Panc1 (cell line): ENCODE measurements around the gene CPT1B. TPM values are rescaled to one million over a fixed set of nuclear protein-coding genes. Genes with fewer than 3 reads are reported as not detected.
A peak's percentile ranks its signal among the peaks of the same experiment; 100 is the strongest.

Experiments used
- ATAC-seq: fragments of 200-7000 bp; cut with Tn5 transposase; 2 replicates; pipeline ENCODE4 v1.9.1; 2020; ENCODE audit warnings: mild to moderate bottlenecking, moderate library complexity
- BruUV-seq: library from RNA; stranded (reverse); fragments of 400-500 nt; replicated peaks from 2 replicates; lab custom pipeline; 2021; lab: Mats Ljungman, UMichigan
- CTCF ChIA-PET: fragments of 300-600 bp; sonication (Branson Sonifier 250); formaldehyde crosslinking; loops from one replicate; lab custom pipeline; 2022; ENCODE audit warnings: antibody characterized with exemption; lab: Charles Lee
- POLR2A ChIA-PET: fragments of 300-600 bp; sonication (Branson Sonifier 250); formaldehyde crosslinking; loops from one replicate; lab custom pipeline; 2022; ENCODE audit warnings: antibody characterized with exemption; lab: Charles Lee
- DNase-seq: peaks from one replicate; pipeline ENCODE4 v3.0.0-alpha.2; 2010; ENCODE audit warnings: low read depth, low spot score
- H3K27ac ChIP-seq: 2 replicates; pipeline ENCODE4 v1.5.1; 2011; ENCODE audit warnings: mild to moderate bottlenecking, low read length, inconsistent platforms
- H3K27me3 ChIP-seq: fragments of 200-500 bp; sonication (Bioruptor generic); 2 replicates; pipeline ENCODE4 v1.6.0; 2014; ENCODE audit warnings: low read length, inconsistent platforms; ENCODE audit not compliant: control insufficient read depth, insufficient read depth
- H3K36me3 ChIP-seq: fragments of 200-500 bp; sonication (Bioruptor generic); 2 replicates; pipeline ENCODE4 v1.5.1; 2014; ENCODE audit warnings: inconsistent platforms, mild to moderate bottlenecking, low read length, moderate library complexity; ENCODE audit not compliant: control insufficient read depth, insufficient read depth
- H3K4me1 ChIP-seq: 2 replicates; pipeline ENCODE4 v1.5.1; 2011; ENCODE audit warnings: inconsistent platforms, mild to moderate bottlenecking, low read length, moderate library complexity; ENCODE audit not compliant: control insufficient read depth, insufficient read depth
- H3K4me3 ChIP-seq, 2 experiments: 2 replicates each; pipeline ENCODE4 v1.5.1; 2011 to 2012; ENCODE audit warnings: low read depth in 2 of 2, low read length in 2 of 2, mild to moderate bottlenecking in 2 of 2, inconsistent platforms in 1 of 2, moderate library complexity in 1 of 2
- H3K9me3 ChIP-seq: fragments of 200-500 bp; sonication (Bioruptor generic); 2 replicates; pipeline ENCODE4 v1.5.1; 2014; ENCODE audit warnings: low read depth, mild to moderate bottlenecking, inconsistent platforms, low read length, moderate library complexity; ENCODE audit not compliant: control insufficient read depth, insufficient read depth
- CTCF ChIP-seq: fragments of 450-650 bp; IDR thresholded peaks from 2 replicates; pipeline ENCODE4 v1.5.1; 2017; ENCODE audit warnings: mild to moderate bottlenecking
- POLR2AphosphoS5 ChIP-seq: IDR thresholded peaks from 2 replicates; pipeline ENCODE4 v1.6.1; 2012; ENCODE audit warnings: mild to moderate bottlenecking, low read depth, low read length, moderate library complexity
- SIN3A ChIP-seq: IDR thresholded peaks from 2 replicates; pipeline ENCODE4 v1.6.1; 2012; ENCODE audit warnings: low read depth, mild to moderate bottlenecking, low read length, moderate library complexity, borderline replicate concordance; ENCODE audit not compliant: insufficient read depth
- TCF7L2 ChIP-seq: IDR thresholded peaks from 2 replicates; pipeline ENCODE4 v1.6.1; 2011; ENCODE audit warnings: mild to moderate bottlenecking, low read depth, low read length, inconsistent platforms
- in situ Hi-C: cut with HindIII; loops from 2 replicates; pipeline ENCODE4 v1.10.0; 2016; ENCODE audit warnings: low sequenced_read_pairs, low pct_unique_long_range_greater_than_20kb
- intact Hi-C: fragments of 100-400 bp; cut with micrococcal nuclease; formaldehyde crosslinking; loops from one replicate; pipeline ENCODE4 v1.10.0; 2022; ENCODE audit not compliant: unreplicated experiment
- total RNA-seq: library from RNA; stranded (reverse); gene quantifications from one replicate; pipeline ENCODE4 v1.2.1, GENCODE V29; 2021; ENCODE audit not compliant: unreplicated experiment
- TF ChIP-seq, protein P1 (sequence below), 2 experiments: IDR thresholded peaks; 2 replicates each; pipeline ENCODE4 v1.6.1; 2011 to 2012; ENCODE audit warnings: low read depth in 2 of 2, control low read depth in 1 of 2, low read length in 1 of 2, mild to moderate bottlenecking in 1 of 2, moderate library complexity in 1 of 2; ENCODE audit not compliant: insufficient read depth in 1 of 2

Gene CPT1B
- total RNA-seq, 1 experiment from 2014 or later: 18.4 TPM

- in situ Hi-C loops: no loop called here
- ChIA-PET POLR2A (no interaction called here), CTCF (no interaction called here)
- H3K27me3 ChIP-seq: no peaks in the 10 kb centered on the region
- H3K27ac ChIP-seq: no peak overlapping the region
- intact Hi-C loops: no loop called here
- no peaks in the 10 kb centered on the region for H3K9me3 ChIP-seq
- H3K4me3 ChIP-seq: no peak overlapping the region
- no peaks in the 10 kb centered on the region for H3K36me3 ChIP-seq
- DNase-seq (no peak), ATAC-seq (no peak)
- BruUV-seq: no TSS peak
- peaks cover 14% of the 10 kb centered on the region for H3K4me1 ChIP-seq
- TF ChIP-seq, protein P1, sequence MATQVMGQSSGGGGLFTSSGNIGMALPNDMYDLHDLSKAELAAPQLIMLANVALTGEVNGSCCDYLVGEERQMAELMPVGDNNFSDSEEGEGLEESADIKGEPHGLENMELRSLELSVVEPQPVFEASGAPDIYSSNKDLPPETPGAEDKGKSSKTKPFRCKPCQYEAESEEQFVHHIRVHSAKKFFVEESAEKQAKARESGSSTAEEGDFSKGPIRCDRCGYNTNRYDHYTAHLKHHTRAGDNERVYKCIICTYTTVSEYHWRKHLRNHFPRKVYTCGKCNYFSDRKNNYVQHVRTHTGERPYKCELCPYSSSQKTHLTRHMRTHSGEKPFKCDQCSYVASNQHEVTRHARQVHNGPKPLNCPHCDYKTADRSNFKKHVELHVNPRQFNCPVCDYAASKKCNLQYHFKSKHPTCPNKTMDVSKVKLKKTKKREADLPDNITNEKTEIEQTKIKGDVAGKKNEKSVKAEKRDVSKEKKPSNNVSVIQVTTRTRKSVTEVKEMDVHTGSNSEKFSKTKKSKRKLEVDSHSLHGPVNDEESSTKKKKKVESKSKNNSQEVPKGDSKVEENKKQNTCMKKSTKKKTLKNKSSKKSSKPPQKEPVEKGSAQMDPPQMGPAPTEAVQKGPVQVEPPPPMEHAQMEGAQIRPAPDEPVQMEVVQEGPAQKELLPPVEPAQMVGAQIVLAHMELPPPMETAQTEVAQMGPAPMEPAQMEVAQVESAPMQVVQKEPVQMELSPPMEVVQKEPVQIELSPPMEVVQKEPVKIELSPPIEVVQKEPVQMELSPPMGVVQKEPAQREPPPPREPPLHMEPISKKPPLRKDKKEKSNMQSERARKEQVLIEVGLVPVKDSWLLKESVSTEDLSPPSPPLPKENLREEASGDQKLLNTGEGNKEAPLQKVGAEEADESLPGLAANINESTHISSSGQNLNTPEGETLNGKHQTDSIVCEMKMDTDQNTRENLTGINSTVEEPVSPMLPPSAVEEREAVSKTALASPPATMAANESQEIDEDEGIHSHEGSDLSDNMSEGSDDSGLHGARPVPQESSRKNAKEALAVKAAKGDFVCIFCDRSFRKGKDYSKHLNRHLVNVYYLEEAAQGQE (IDR thresholded peaks at IDR 0.05; ENCODE audit: insufficient read depth in 1 of 2, low read depth in 2 of 2, low read length in 1 of 2): no peak
- TF ChIP-seq SIN3A (no peak), POLR2AphosphoS5 (no peak), TCF7L2 (no peak), CTCF (no peak)
Observed at GRCh38 chr22:50547263-50547985, 30.8 kb downstream of the CPT1B start.

DNA sequence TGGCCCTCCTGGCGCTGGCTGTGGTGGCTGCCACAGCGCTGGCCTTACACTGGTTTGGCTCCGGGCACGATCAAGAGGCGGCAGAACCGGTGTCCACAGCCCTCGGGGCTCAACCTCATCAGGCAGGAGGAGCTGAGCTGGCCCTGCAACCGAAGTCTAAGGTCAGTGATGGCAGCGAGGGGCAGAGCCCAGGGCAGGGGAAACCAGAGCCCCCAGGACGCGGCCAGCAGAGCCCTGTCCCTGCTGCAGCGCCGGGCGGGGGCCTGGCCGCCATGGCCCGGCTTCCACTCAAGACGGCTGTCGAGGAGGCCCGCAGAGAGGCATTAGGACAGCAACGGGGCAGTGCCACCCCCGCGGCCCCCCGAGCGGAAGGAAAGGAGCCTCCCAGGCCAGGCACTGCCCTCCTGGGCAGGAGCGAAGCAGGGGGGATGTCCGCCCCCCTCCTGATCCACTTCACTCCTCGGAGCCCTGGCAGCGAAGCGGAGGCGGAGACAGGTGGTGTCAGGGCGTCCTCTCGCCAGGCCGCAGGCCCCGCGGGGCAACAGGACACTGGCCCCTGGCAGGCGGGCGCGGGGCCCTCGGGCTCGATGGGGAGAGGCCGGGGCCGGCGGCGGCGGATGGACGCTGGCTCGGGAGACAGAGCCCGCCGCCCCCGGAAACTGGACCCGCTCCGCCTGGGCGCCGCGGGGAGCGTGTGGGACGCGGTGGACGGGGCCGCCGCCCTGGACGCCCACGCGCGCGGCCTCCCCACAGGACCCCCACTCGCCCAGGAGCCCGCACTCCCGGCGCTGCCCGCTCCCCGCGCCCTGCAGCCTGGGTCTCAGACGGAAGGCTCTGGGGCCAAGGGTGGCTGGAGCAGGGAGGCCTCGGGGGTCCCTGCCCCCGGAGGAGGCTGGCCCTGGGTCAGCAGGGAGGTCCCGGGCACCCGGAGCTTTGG, 31.6 kb downstream of the CPT1B start:
- no TSS peak for BruUV-seq
- DNase-seq (no peak), ATAC-seq (no peak)
- ChIA-PET POLR2A (no interaction called here), CTCF (no interaction called here)
- TF ChIP-seq TCF7L2 (no peak), POLR2AphosphoS5 (no peak), CTCF (no peak), SIN3A (no peak)
- TF ChIP-seq, protein P1 (IDR thresholded peaks at IDR 0.05; ENCODE audit: insufficient read depth in 1 of 2, low read depth in 2 of 2, low read length in 1 of 2): no peak
- Histone ChIP-seq H3K27me3 (no peaks in the 10 kb centered on the region), H3K27ac (peak overlapping the region; percentile 68; the same call in 1 of the 2 replicates), H3K9me3 (no peaks in the 10 kb centered on the region), H3K4me3 (no peak overlapping the region), H3K36me3 (no peaks in the 10 kb centered on the region), H3K4me1 (peaks cover 14% of the 10 kb centered on the region)
- in situ Hi-C loops: no loop called here
- intact Hi-C loops: no loop called here
